Kidney epithelial cell (primary cell): Measurements from ENCODE around the gene LRRC1. TPM values are rescaled to one million over a fixed set of nuclear protein-coding genes. Genes with fewer than 3 reads are reported as not detected.

Experiments used
- DNase-seq: peaks from one replicate; pipeline ENCODE4 v3.0.0-alpha.2; 2010; ENCODE audit warnings: low read depth
- H3K27me3 ChIP-seq: 2 replicates; pipeline ENCODE4 v1.6.0; 2011; ENCODE audit warnings: low read length; ENCODE audit not compliant: control insufficient read depth, insufficient read depth
- H3K36me3 ChIP-seq: 2 replicates; pipeline ENCODE4 v1.5.1; 2011; ENCODE audit warnings: low read length; ENCODE audit not compliant: control insufficient read depth, insufficient read depth
- H3K4me3 ChIP-seq: 2 replicates; pipeline ENCODE4 v1.5.1; 2011; ENCODE audit warnings: low read depth, mild to moderate bottlenecking, control low read depth, low read length
- CTCF ChIP-seq: IDR thresholded peaks from 2 replicates; pipeline ENCODE4 v1.5.1; 2011; ENCODE audit warnings: mild to moderate bottlenecking, moderate library complexity, low read length, control low read depth, inconsistent platforms; ENCODE audit not compliant: insufficient read depth, poor library complexity, severe bottlenecking
- total RNA-seq: library from RNA; depleted of rRNA; stranded (reverse); fragments of >200 nt; gene quantifications from 2 replicates; pipeline ENCODE4 v1.2.3, GENCODE V29; 2015

The LRRC1 gene
- total RNA-seq, 1 donor from 2014 or later = 8.0 TPM

- Histone ChIP-seq H3K4me3 (no peak overlapping the region), H3K27me3 (no peaks in the 10 kb centered on the region), H3K36me3 (no peaks in the 10 kb centered on the region)
- no peak for DNase-seq
- no peak for TF ChIP-seq CTCF
These were observed 34.3 kb downstream of the LRRC1 start for GRCh38 chr6:53828966-53829697.

GRCh38 chr6:53829698-53830221 is 35.0 kb downstream of the LRRC1 start:
- Histone ChIP-seq H3K36me3 (no peaks in the 10 kb centered on the region), H3K4me3 (no peak overlapping the region), H3K27me3 (no peaks in the 10 kb centered on the region)
- TF ChIP-seq CTCF = no peak
- no peak for DNase-seq

- H3K4me3 ChIP-seq = no peak overlapping the region
- DNase-seq = no peak
- no peak for TF ChIP-seq CTCF
- H3K27me3 ChIP-seq = no peaks in the 10 kb centered on the region
- no peaks in the 10 kb centered on the region for H3K36me3 ChIP-seq
These were observed 35.6 kb downstream of the LRRC1 start for GRCh38 chr6:53830366-53830765.

GRCh38 chr6:53831081-53831869 is 36.5 kb downstream of the LRRC1 start:
- Histone ChIP-seq H3K36me3 (no peaks in the 10 kb centered on the region), H3K4me3 (no peak overlapping the region)

GRCh38 chr6:53831936-53832660 is 37.3 kb downstream of the LRRC1 start:
- H3K36me3 ChIP-seq = no peaks in the 10 kb centered on the region
- no peak for DNase-seq
- no peak for TF ChIP-seq CTCF
- H3K4me3 ChIP-seq = no peak overlapping the region
- H3K27me3 ChIP-seq = no peaks in the 10 kb centered on the region

More at GRCh38 chr6:53831081-53831869, 36.5 kb downstream of the LRRC1 start:
- H3K27me3 ChIP-seq = no peaks in the 10 kb centered on the region
- DNase-seq = no peak
- TF ChIP-seq CTCF = no peak
